HepG2 (cell line): ENCODE results near the gene SHANK2. TPM values are rescaled to one million over a fixed set of nuclear protein-coding genes. Genes with fewer than 3 reads are reported as not detected.

Experiments
- ARNTL ChIP-seq: sonication (generic); formaldehyde crosslinking; IDR thresholded peaks from 2 replicates; pipeline ENCODE4 v1.4.0; 2020; ENCODE audit warnings: mild to moderate bottlenecking, missing genetic modification reagents
- DPF2 ChIP-seq: sonication (generic); formaldehyde crosslinking; IDR thresholded peaks from 2 replicates; pipeline ENCODE4 v1.4.0; 2020; ENCODE audit warnings: mild to moderate bottlenecking, low read depth, missing genetic modification reagents, borderline replicate concordance
- FOXA1 ChIP-seq, 2 experiments: fragments of 450-650 bp in 1 of 2; sonication (generic) in 1 of 2; formaldehyde crosslinking in 1 of 2; IDR thresholded peaks; 2 replicates each; pipeline versions ENCODE4 v1.4.0 to v1.6.1; 2016 to 2020; ENCODE audit warnings: missing genetic modification reagents in 1 of 2
- NFAT5 ChIP-seq: sonication (generic); formaldehyde crosslinking; IDR thresholded peaks from 2 replicates; pipeline ENCODE4 v1.4.0; 2020; ENCODE audit warnings: missing genetic modification reagents
- NR3C1 ChIP-seq: sonication (generic); formaldehyde crosslinking; IDR thresholded peaks from 2 replicates; pipeline ENCODE4 v1.4.0; 2020; ENCODE audit warnings: missing genetic modification reagents
- PRMT3 ChIP-seq: sonication (generic); formaldehyde crosslinking; IDR thresholded peaks from 2 replicates; pipeline ENCODE4 v1.8.1; 2022; ENCODE audit warnings: low read depth, mild to moderate bottlenecking, moderate library complexity, missing genetic modification reagents, borderline replicate concordance
- RERE ChIP-seq: IDR thresholded peaks from 2 replicates; pipeline ENCODE4 v1.6.1; 2016; ENCODE audit warnings: low read depth, missing genetic modification reagents, missing compliant biosample characterization
- SP5 ChIP-seq: IDR thresholded peaks from 2 replicates; pipeline ENCODE4 v1.6.1; 2016; ENCODE audit warnings: low read depth, borderline replicate concordance
- ZMAT3 ChIP-seq: sonication (generic); formaldehyde crosslinking; conservative IDR thresholded peaks from 2 replicates; pipeline ENCODE4 v1.7.0; 2021; ENCODE audit warnings: missing genetic modification reagents
- ZNF224 ChIP-seq: sonication (generic); formaldehyde crosslinking; IDR thresholded peaks from 2 replicates; pipeline ENCODE4 v1.5.0; 2020; ENCODE audit warnings: mild to moderate bottlenecking, missing genetic modification reagents
- ZNF235 ChIP-seq: sonication (generic); formaldehyde crosslinking; IDR thresholded peaks from 2 replicates; pipeline ENCODE4 v1.8.1; 2023; ENCODE audit warnings: mild to moderate bottlenecking, missing genetic modification reagents, borderline replicate concordance
- ZNF790 ChIP-seq: sonication (generic); formaldehyde crosslinking; IDR thresholded peaks from 2 replicates; pipeline ENCODE4 v1.8.0; 2022; ENCODE audit warnings: missing genetic modification reagents, mild to moderate bottlenecking, borderline replicate concordance
- polyA plus RNA-seq, 8 experiments: library from polyadenylated mRNA; depleted of rRNA in 3 of 8; stranded (reverse) in 7 of 8; unstranded in 1 of 8; fragments of >200 nt; fragmentation: Illumina TruSeq in 4 of 8; extraction: Trizol in 4 of 8; gene quantifications; 2 replicates each; pipeline versions ENCODE4 v1.2.1 to v1.2.3, GENCODE V29; 2011 to 2016; ENCODE audit warnings: low read depth in 4 of 8, missing spikeins in 1 of 8, mixed read lengths in 1 of 8; ENCODE audit not compliant: insufficient read depth in 1 of 8
- total RNA-seq, 5 experiments: library from RNA; depleted of rRNA; stranded (reverse); fragments of >200 nt; fragmentation: Illumina TruSeq; extraction: Trizol; gene quantifications; 2 replicates each; pipeline ENCODE4 v1.2.3, GENCODE V29; 2016; ENCODE audit warnings: low read depth in 1 of 5
- TF ChIP-seq, protein P1 (sequence below): IDR thresholded peaks from 2 replicates; pipeline ENCODE4 v1.6.1; 2016; ENCODE audit warnings: low read depth

The SHANK2 gene
- total and polyA plus RNA-seq, 2 of the 13 experiments (the other 11 are each of a cell fraction or from before 2014, with no cell fraction given), result 10.2 to 13.0 TPM

DNA sequence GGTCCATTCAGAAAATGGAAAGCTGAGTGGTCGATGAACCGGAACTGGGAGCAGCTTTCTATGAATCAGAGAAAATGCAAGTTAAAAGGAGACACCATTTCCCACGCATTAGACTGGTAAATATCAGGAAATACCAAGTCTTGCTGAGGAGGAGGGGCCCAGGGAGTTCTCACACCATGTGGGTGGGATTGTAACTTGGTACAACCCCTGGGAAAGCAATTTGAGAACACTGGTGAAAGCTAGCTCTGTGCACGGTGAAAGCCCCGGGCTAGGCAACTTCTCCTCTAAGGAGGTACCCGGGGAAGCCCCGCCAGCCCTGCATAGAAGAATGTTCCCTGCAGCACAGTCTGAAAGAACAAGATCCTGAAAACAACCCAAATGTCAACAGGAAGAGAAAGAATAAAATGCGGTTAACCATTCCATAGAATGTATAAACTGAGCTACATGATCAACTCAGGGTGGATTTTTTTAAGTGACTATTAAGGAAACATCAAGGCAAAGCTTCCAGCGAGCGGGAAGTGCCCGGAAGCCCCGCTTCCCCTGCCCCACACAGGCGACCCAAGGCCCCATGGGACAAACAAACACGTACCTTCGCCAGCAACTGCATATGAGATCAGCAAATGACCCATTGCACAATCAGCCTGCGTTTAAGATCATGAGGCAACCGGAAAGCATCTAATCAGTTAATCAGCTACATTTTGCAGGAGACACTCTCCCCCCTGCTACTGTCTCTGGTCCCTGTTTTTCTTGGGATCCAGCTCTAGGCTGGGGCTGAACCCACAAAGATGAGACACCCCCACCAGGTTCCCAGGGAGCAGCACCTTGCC, 11.3 kb downstream of the SHANK2 start (continued):
- TF ChIP-seq ZNF235 (CRISPR knock-in tag) (no peak), DPF2 (peak; percentile 93), ARNTL (CRISPR knock-in tag) (peak; percentile 70; the same call in 1 of the 2 replicates), ZMAT3 (CRISPR knock-in tag) (peak; percentile 48; the same call in 1 of the 2 replicates), PRMT3 (CRISPR knock-in tag) (no peak), FOXA1 (IDR thresholded peaks at IDR 0.05) (no peak), FOXA1 (CRISPR knock-in tag; IDR thresholded peaks at IDR 0.05) (peak; percentile 69; the same call in 1 of the 2 replicates), SP5 (peak; percentile 14; the same call in 1 of the 2 replicates), RERE (peak; percentile 73; the same call in 1 of the 2 replicates), NR3C1 (no peak), NFAT5 (no peak), ZNF790 (CRISPR knock-in tag) (0 out of 2 replicates have a peak, but pooled peaks have one; percentile 19), ZNF224 (CRISPR knock-in tag) (no peak)
- TF ChIP-seq, protein P1, sequence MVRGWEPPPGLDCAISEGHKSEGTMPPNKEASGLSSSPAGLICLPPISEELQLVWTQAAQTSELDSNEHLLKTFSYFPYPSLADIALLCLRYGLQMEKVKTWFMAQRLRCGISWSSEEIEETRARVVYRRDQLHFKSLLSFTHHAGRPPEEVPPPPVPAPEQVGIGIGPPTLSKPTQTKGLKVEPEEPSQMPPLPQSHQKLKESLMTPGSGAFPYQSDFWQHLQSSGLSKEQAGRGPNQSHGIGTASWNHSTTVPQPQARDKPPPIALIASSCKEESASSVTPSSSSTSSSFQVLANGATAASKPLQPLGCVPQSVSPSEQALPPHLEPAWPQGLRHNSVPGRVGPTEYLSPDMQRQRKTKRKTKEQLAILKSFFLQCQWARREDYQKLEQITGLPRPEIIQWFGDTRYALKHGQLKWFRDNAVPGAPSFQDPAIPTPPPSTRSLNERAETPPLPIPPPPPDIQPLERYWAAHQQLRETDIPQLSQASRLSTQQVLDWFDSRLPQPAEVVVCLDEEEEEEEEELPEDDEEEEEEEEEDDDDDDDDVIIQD (CRISPR knock-in tag), result peak; percentile 76
